Left forelimb (tissue), 1 donor: Measurements from ENCODE around the gene HES5.
"Not testable (repeated sequence)": the region's sequence is repeated elsewhere in the genome, so short reads cannot be mapped to it uniquely, and the experiment has no call there.

Source experiments
- DNase-seq: peaks from one replicate; pipeline ENCODE4 v3.0.0-alpha.2; 2018; ENCODE audit warnings: low spot score

HES5 gene

DNA sequence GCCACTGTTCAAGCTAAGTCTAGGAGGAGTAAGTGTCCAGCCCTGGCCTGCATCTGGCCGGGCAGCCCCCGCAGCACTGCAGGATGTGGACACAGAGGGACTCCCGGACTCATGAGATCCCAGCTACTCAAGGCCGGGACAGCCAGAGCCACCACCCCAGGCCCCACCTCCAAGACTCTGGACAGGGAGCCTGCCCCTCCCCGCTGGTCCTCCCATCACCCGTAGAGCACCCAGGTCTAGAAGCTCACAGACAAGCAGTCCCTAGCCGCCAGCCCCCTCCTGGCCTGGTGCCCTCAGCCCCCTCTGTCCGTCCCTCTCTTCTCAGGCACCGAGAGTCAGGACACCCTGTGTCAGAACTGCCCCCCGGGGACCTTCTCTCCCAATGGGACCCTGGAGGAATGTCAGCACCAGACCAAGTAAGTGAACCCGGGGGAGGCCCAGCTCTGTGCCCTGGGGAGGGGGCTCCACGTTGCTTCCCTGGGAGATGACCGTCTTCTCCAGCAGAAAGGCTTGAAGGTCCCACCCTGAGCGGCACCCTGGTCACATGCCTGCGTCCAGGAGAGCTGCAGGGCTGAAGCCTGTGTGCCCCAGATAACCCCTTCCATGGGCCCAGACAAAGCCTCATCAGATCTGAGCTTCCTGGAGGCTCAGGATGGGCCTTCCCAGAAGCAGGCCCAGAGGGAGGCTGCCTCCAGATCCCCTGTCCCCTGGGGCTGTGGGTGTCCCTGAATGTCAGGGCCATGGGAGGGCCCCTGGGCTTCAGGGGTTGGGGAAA lies 30.4 kb upstream of the HES5 start:
- no peak for DNase-seq

GRCh38 chr1:2559509-2560298 lies 29.6 kb upstream of the HES5 start:
- DNase-seq: no peak

- no peak for DNase-seq
These were observed 28.8 kb upstream of the HES5 start for GRCh38 chr1:2558861-2559260.

DNA sequence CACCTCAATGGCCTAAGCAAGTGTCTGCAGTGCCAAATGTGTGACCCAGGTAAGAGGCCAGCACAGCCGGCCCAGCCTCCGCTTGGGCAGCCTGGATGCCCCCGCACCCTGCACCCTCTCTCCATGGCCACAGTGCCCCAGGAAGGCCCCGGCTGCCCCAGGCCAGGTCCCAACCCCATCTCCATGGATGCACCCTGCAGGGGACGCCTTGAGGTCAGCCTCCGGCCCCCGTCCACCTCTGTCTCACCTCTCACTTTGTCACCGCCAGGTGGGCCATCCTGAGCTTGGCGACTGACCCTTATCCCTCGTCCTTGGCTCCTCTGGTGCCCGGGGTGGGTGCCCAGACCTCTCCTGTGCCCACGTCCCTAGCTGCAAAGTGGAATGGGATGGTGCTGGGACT lies 28.4 kb upstream of the HES5 start:
- DNase-seq: no peak

- no peak for DNase-seq
These were observed 27.7 kb upstream of the HES5 start for GRCh38 chr1:2557482-2558400.

- no peak for DNase-seq
These were observed 26.8 kb upstream of the HES5 start for GRCh38 chr1:2556678-2557481.

DNA sequence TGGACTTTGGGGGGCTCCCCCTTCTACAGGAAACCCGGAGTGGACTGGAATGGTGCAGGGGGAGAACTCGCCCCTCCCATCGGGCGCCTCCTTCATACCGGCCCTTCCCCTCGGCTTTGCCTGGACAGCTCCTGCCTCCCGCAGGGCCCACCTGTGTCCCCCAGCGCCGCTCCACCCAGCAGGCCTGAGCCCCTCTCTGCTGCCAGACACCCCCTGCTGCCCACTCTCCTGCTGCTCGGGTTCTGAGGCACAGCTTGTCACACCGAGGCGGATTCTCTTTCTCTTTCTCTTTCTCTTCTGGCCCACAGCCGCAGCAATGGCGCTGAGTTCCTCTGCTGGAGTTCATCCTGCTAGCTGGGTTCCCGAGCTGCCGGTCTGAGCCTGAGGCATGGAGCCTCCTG lies 26.2 kb upstream of the HES5 start, which contains the start of gene TNFRSF14:
Gene TNFRSF14 (plus strand): TSS at position 95 of the 401 bp plus-strand sequence. CDS start 294 bp downstream, at position 389.
- no peak for DNase-seq

- DNase-seq: no peak
These were observed 25.7 kb upstream of the HES5 start for GRCh38 chr1:2555634-2556276.

DNA sequence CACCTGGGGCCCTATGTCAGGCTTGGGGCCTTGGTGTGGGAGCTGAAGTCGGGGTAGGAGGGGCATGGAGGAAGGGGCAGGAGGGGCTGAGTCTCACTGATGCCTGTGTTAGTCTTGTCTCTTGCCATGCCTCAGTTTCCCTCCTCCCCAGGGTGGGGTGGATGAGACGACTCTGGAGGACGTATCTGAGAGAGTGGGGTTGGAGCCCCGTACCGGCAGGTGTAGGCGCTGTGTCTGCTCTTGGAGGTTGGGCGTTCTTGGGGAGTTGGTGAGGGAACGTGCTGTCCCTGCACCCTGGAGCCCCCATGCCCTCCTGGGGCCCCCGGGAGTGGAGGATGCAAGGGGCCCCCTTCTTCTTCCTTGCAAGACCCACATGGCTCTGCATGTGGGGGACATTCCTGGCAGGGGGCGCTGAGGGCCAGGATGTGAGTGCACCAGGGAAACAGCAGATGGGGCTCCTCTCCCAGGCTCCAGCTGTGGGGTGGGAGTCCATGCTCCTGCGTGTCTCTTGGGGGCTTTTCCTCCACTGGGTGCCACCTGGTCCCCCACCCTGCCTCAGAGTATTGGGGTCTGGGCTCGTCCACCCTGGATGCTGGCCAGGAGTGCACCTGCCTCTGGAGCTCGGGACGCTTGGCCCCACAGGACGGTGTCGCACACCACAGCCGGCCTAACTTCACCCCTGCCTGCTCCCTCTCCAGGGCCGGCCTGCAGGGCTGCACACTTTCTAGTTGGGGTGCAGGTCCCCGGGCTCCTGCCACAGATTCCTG lies 24.7 kb upstream of the HES5 start:
- no peak for DNase-seq

DNA sequence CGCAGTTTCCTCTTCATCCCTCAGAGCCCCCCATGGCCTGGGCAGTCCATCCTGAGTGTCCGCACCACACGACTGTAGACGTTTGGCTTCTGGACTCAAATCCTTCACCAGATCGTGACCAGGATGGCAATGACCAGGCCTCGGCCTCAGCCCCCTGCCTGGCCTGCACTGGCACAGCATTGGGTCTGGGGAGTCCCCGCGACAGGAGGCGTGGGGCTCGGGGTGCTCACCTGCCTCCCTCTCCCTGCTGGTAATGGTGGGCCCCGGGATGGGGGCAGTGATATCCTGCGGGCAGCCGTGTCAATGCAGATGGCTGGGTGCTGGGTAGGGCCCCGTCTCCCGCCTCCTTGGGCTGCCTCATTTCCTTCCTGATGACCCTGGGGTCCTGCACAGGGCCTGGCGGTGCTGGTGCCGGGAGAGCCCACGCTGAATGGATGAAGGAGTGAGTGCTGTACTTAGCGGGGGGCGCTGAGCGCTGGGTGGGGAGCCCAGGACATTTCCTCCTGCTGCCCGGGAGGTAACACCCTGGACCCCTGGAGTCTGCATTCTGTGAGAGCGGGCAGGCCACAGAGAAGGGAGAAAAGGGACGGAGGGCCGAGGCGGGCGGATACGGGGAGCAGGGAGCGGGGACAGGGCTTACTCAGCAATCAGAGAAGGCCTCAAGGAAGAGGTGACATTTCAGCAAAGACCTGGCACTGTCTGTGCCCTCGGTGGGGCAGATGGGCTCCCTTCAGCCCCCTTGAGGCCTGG lies 24.0 kb upstream of the HES5 start:
- no peak for DNase-seq

GRCh38 chr1:2553076-2553475 lies 23.0 kb upstream of the HES5 start:
- not testable (repeated sequence) for DNase-seq

DNA sequence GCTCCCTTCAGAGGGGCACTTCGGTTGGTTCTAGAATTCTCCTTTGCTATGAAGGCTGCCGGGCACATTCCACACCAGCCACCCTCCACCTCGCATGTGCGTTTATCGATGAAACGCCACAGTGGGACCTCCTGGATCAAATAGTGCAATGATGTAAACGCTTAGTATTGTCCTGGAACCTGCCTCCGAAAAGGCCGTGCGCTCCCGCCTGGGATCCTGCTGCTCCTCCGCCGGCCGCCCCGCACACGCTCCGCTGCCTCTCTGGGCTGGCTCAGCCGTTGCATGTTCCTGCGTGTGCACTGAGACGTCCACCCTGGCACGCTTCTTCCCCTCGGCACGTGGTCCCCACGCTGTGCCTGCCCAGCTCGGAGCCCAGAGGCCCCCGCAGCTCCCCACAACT lies 22.1 kb upstream of the HES5 start:
- DNase-seq: no peak

DNA sequence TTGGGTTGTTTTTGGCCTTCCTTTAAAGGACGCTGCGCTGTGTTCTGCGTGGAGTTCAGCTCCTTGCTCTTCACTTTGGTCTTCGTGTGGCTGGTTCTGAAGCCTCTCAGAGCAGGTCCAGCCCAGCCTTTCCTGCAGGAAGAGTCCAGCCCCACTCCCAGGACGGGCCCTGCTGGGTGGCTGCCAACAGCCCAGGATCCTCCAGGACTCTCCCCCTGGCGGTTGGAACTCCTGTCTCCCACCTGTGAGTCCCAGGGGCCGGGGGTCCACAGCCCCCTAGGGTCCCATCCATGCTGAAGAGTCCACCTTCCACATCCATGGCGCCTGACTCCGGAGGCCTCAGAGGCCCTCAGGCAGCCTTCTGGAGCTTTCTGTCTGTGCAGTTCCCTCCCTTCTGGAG lies 21.5 kb upstream of the HES5 start:
- DNase-seq: not testable (repeated sequence)

GRCh38 chr1:2550309-2550861 lies 20.3 kb upstream of the HES5 start:
- not testable (repeated sequence) for DNase-seq

- DNase-seq: not testable (repeated sequence)
These were observed 19.4 kb upstream of the HES5 start for GRCh38 chr1:2549367-2550029.

DNA sequence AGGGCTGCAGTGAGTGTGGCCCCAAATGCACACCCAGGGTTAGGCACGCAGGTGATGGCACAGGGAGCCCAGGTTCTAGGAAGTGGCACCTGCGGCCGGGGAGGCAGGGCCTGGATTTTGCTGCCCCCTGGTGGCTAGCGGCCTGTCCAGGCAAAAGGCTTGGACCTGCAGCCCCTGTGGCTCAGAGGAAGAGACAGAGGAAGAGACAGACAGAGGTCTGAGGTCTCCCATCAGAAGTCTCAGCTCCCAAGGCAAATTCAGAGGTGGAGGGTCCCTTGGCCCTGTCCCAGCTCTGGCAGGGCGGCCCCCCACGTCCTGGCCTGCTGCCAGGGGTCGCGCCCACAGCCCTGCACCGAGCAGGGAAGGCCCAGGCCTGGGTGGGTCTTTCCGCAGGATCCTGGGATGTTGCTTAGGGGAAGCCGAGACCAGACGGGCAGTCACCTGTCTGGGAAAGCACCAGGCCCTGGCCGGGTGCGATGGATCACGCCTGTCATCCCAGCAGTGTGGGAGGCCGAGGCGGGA lies 18.1 kb upstream of the HES5 start:
- DNase-seq: no peak

DNA sequence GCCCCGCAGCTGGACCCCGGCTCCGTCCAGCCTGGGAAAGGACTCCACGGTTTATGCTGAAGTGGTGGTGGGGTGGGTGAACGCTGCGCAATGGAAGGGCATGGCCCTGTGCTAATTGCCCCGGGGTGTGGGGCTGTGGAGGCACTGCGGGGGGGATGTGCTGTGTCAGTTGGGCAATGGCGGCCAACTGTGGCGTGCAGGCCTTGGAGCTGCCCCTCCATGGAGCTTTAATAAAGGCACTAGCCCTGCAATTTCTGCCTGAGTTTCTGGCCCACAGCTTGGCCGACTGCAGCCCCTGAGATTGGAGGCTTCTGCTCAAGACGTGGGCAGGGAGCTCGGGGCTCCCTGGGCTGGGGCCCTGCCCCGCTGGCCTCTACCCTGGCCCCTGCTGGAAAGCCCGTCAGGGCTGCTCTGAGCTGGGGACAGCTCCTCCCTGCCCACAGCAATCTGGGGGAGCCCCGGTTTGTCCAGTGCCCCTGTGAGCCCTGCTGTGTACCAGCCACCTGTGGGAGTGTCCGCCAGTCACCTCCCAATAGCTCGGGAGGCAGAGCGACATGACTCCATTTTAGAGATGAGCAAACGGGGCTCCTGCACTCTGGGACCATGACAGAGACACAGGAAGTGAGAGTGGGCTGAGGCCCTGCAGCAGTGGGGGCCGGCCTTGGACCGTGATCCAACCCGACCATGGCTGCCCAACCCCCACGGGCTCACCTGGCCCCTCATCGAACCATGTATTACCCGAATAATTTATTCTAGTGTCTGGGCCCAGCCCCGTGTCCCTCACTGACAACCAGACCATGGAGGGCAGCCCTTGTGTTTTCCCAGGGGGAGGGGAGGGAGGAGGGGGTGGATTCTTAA lies 17.4 kb upstream of the HES5 start:
- DNase-seq: no peak
